Heart left ventricle (tissue), 13 donors: Measurements from ENCODE around the gene SLC19A1.

Experiments
- CTCF ChIP-seq, 12 donors: fragments of 200-600 bp; sonication (generic) in 4 of 12; IDR thresholded peaks; one replicate each; pipeline versions ENCODE4 v1.5.0 to v1.8.0; 2018 to 2022; ENCODE audit warnings: antibody characterized with exemption in 12 of 12, mild to moderate bottlenecking in 5 of 12
- POLR2A ChIP-seq, 2 donors: fragments of 450-650 bp; IDR thresholded peaks; one replicate each; pipeline ENCODE4 v1.6.1; 2017; ENCODE audit warnings: antibody characterized with exemption in 2 of 2, mild to moderate bottlenecking in 2 of 2, moderate library complexity in 2 of 2
- donor health status: ischemic (EF 13 %, LVEDD 7.1; RV severe dilation, severe dysfunction).
- donor health status: DM: no; HTN: yes; CAD: no.
- donor health status: DM: no; HTN: no; CAD: no.
- donor health status: ischemic (EF 25% LVEDD 6.9; RV normal size, moderate dysfunction).
- donor health status: ischemic (EF 25% LVEDD 5.7; RV mildly dilated, moderate dysfunction).
- donor health status: ischemic (EF 35%, LVEDD 5.7; RV mildly dilated, moderate dysfunction).
- donor health status: nonischemic (EF 11% LVEDD 7.7; RV severe dilation, severe dysfunction).
- donor health status: DM: yes; HTN: yes; CAD: no.
- donor health status: PGD.
- donor health status: ischemic (EF 29% LVEDD 5.4; RV normal size, mild dysfunction).
- donor health status: nonischemic (EF 23%, LVEDD 6.1; RV moderate dilation, normal function).

- TF ChIP-seq CTCF (IDR thresholded peaks at IDR 0.05) = no peak
- no peak for TF ChIP-seq POLR2A (IDR thresholded peaks at IDR 0.05)
These were observed 92.4 kb downstream of the SLC19A1 start for GRCh38 chr21:45449658-45450422.
